PFSK-1 (cell line): ENCODE data around the gene CRB1.

Source experiments
- POLR2AphosphoS5 ChIP-seq: IDR thresholded peaks from 2 replicates; pipeline ENCODE4 v1.6.1; 2012; ENCODE audit warnings: low read depth, mild to moderate bottlenecking, control low read depth, low read length, moderate library complexity
- REST ChIP-seq, 2 experiments: IDR thresholded peaks; 2 replicates each; pipeline versions ENCODE4 v1.6.1 to v1.8.0; 2011 to 2012; ENCODE audit warnings: low read depth in 2 of 2, low read length in 2 of 2, control low read depth in 1 of 2, inconsistent platforms in 1 of 2, mild to moderate bottlenecking in 1 of 2, moderate library complexity in 1 of 2; ENCODE audit not compliant: insufficient read depth in 1 of 2
- SIN3A ChIP-seq: IDR thresholded peaks from 2 replicates; pipeline ENCODE4 v1.6.1; 2012; ENCODE audit warnings: mild to moderate bottlenecking, low read length, moderate library complexity, borderline replicate concordance; ENCODE audit not compliant: insufficient read depth

GRCh38 chr1:197330213-197330612 lies 62.2 kb downstream of the CRB1 start:
- TF ChIP-seq POLR2AphosphoS5: no peak
- TF ChIP-seq REST (IDR thresholded peaks at IDR 0.05; ENCODE audit: insufficient read depth in 1 of 2, low read depth in 2 of 2, low read length in 2 of 2): no peak
- TF ChIP-seq SIN3A: no peak
